HUES48 (cell line): ENCODE data around the gene ARHGAP31.
"Not testable (repeated sequence)": the region's sequence is repeated elsewhere in the genome, so short reads cannot be mapped to it uniquely, and the experiment has no call there.

Experiments used
- H3K27ac ChIP-seq: one replicate; pipeline ENCODE4 v1.7.0; 2013; ENCODE audit warnings: low read depth, low read length, inconsistent platforms
- H3K27me3 ChIP-seq: 2 replicates; pipeline ENCODE4 v1.6.1; 2013; ENCODE audit warnings: mild to moderate bottlenecking, low read length; ENCODE audit not compliant: control insufficient read depth, insufficient read depth
- H3K36me3 ChIP-seq: 2 replicates; pipeline ENCODE4 v1.6.1; 2013; ENCODE audit warnings: low read length; ENCODE audit not compliant: control insufficient read depth, insufficient read depth
- H3K4me1 ChIP-seq: 2 replicates; pipeline ENCODE4 v1.6.1; 2013; ENCODE audit warnings: mild to moderate bottlenecking, low read length; ENCODE audit not compliant: control insufficient read depth, insufficient read depth
- H3K4me3 ChIP-seq: 2 replicates; pipeline ENCODE4 v1.5.1; 2013; ENCODE audit warnings: mild to moderate bottlenecking, low read depth, low read length
- H3K9ac ChIP-seq: 2 replicates; pipeline ENCODE4 v1.6.1; 2013; ENCODE audit warnings: mild to moderate bottlenecking, low read depth, low read length, moderate library complexity
- H3K9me3 ChIP-seq: 2 replicates; pipeline ENCODE4 v1.6.1; 2013; ENCODE audit warnings: low read length; ENCODE audit not compliant: control insufficient read depth, insufficient read depth

ARHGAP31 gene

GRCh38 chr3:119295816-119296726 lies 1.9 kb downstream of the ARHGAP31 start:
- Histone ChIP-seq H3K36me3 (no peaks in the 10 kb centered on the region), H3K4me3 (no peak overlapping the region), H3K9ac (no peak overlapping the region), H3K9me3 (no peaks in the 10 kb centered on the region), H3K4me1 (peaks cover 19% of the 10 kb centered on the region), H3K27ac (no peak overlapping the region), H3K27me3 (peaks cover 43% of the 10 kb centered on the region)

GRCh38 chr3:119296727-119297122 lies 2.5 kb downstream of the ARHGAP31 start:
- Histone ChIP-seq H3K27me3 (peaks cover 43% of the 10 kb centered on the region), H3K9ac (no peak overlapping the region), H3K27ac (no peak overlapping the region)

GRCh38 chr3:119297169-119297568 lies 3.0 kb downstream of the ARHGAP31 start:
- H3K27ac ChIP-seq: no peak overlapping the region
- H3K4me1 ChIP-seq: peaks cover 19% of the 10 kb centered on the region
- H3K27me3 ChIP-seq: peaks cover 43% of the 10 kb centered on the region
- H3K4me3 ChIP-seq: no peak overlapping the region
- H3K36me3 ChIP-seq: no peaks in the 10 kb centered on the region
- no peak overlapping the region for H3K9ac ChIP-seq
- H3K9me3 ChIP-seq: no peaks in the 10 kb centered on the region

More at GRCh38 chr3:119296727-119297122, 2.5 kb downstream of the ARHGAP31 start:
- Histone ChIP-seq H3K9me3 (no peaks in the 10 kb centered on the region), H3K36me3 (no peaks in the 10 kb centered on the region), H3K4me3 (no peak overlapping the region), H3K4me1 (peaks cover 19% of the 10 kb centered on the region)

- H3K27me3 ChIP-seq: peaks cover 31% of the 10 kb centered on the region
- no peaks in the 10 kb centered on the region for H3K9me3 ChIP-seq
- H3K9ac ChIP-seq: no peak overlapping the region
- H3K4me1 ChIP-seq: peaks cover 20% of the 10 kb centered on the region
- no peak overlapping the region for H3K27ac ChIP-seq
- H3K4me3 ChIP-seq: no peak overlapping the region
- no peaks in the 10 kb centered on the region for H3K36me3 ChIP-seq
These were observed 4.4 kb downstream of the ARHGAP31 start for GRCh38 chr3:119298565-119298941.

- H3K9me3 ChIP-seq: no peaks in the 10 kb centered on the region
- H3K36me3 ChIP-seq: no peaks in the 10 kb centered on the region
- no peak overlapping the region for H3K9ac ChIP-seq
- H3K4me3 ChIP-seq: no peak overlapping the region
- no peak overlapping the region for H3K27ac ChIP-seq
- peaks cover 10% of the 10 kb centered on the region for H3K27me3 ChIP-seq
- H3K4me1 ChIP-seq: peaks cover 20% of the 10 kb centered on the region
These were observed 6.8 kb downstream of the ARHGAP31 start for GRCh38 chr3:119300991-119301391.

GRCh38 chr3:119301662-119302061 lies 7.5 kb downstream of the ARHGAP31 start:
- Histone ChIP-seq H3K36me3 (no peaks in the 10 kb centered on the region), H3K27ac (no peak overlapping the region), H3K4me3 (no peak overlapping the region), H3K9ac (no peak overlapping the region), H3K4me1 (peaks cover 14% of the 10 kb centered on the region), H3K9me3 (no peaks in the 10 kb centered on the region), H3K27me3 (peaks cover 4% of the 10 kb centered on the region; the same call in 1 of the 2 replicates)

GRCh38 chr3:119302697-119303551 lies 8.7 kb downstream of the ARHGAP31 start:
- no peaks in the 10 kb centered on the region for H3K27me3 ChIP-seq

GRCh38 chr3:119304201-119304713 lies 10.1 kb downstream of the ARHGAP31 start:
- Histone ChIP-seq H3K4me1 (peaks cover 14% of the 10 kb centered on the region), H3K4me3 (no peak overlapping the region), H3K9ac (no peak overlapping the region), H3K27ac (no peak overlapping the region), H3K36me3 (no peaks in the 10 kb centered on the region), H3K9me3 (no peaks in the 10 kb centered on the region), H3K27me3 (no peaks in the 10 kb centered on the region)

More at GRCh38 chr3:119302697-119303551, 8.7 kb downstream of the ARHGAP31 start:
- no peaks in the 10 kb centered on the region for H3K36me3 ChIP-seq
- H3K9me3 ChIP-seq: no peaks in the 10 kb centered on the region
- H3K9ac ChIP-seq: no peak overlapping the region
- H3K27ac ChIP-seq: no peak overlapping the region
- H3K4me1 ChIP-seq: peaks cover 14% of the 10 kb centered on the region
- no peak overlapping the region for H3K4me3 ChIP-seq

- no peak overlapping the region for H3K27ac ChIP-seq
- H3K27me3 ChIP-seq: no peaks in the 10 kb centered on the region
- no peaks in the 10 kb centered on the region for H3K9me3 ChIP-seq
- H3K4me1 ChIP-seq: peaks cover 18% of the 10 kb centered on the region
- H3K4me3 ChIP-seq: no peak overlapping the region
- no peak overlapping the region for H3K9ac ChIP-seq
- no peaks in the 10 kb centered on the region for H3K36me3 ChIP-seq
These were observed 11.1 kb downstream of the ARHGAP31 start for GRCh38 chr3:119305286-119305685.

- not testable (repeated sequence) for H3K9me3 ChIP-seq, H3K4me3 ChIP-seq, H3K27ac ChIP-seq, H3K9ac ChIP-seq, H3K36me3 ChIP-seq, H3K27me3 ChIP-seq
- peaks cover 24% of the 10 kb centered on the region for H3K4me1 ChIP-seq
These were observed 12.2 kb downstream of the ARHGAP31 start for GRCh38 chr3:119306378-119306777.
